KOPT-K1 (cell line): ENCODE measurements around the gene SLC66A1.

ENCODE experiments used
- H3K27ac ChIP-seq: fragments of 200-600 bp; sonication (generic); 2 replicates; pipeline ENCODE4 v1.5.1; 2016; ENCODE audit warnings: antibody characterized with exemption, mild to moderate bottlenecking, low read depth, low read length; ENCODE audit not compliant: poor library complexity, severe bottlenecking
- H3K36me3 ChIP-seq: fragments of 200-600 bp; sonication (generic); 2 replicates; pipeline ENCODE4 v1.5.1; 2017; ENCODE audit warnings: antibody characterized with exemption, mild to moderate bottlenecking, low read length, moderate library complexity; ENCODE audit not compliant: insufficient read depth
- H3K9me3 ChIP-seq: fragments of 200-600 bp; sonication (generic); 2 replicates; pipeline ENCODE4 v1.5.1; 2017; ENCODE audit warnings: antibody characterized with exemption, low read length, mild to moderate bottlenecking; ENCODE audit not compliant: insufficient read depth, poor library complexity, severe bottlenecking

Gene SLC66A1

GRCh38 chr1:19352839-19353238, 40.7 kb downstream of the SLC66A1 start:
- Histone ChIP-seq H3K36me3 (peaks cover 90% of the 10 kb centered on the region), H3K9me3 (no peaks in the 10 kb centered on the region), H3K27ac (no peak overlapping the region)

DNA sequence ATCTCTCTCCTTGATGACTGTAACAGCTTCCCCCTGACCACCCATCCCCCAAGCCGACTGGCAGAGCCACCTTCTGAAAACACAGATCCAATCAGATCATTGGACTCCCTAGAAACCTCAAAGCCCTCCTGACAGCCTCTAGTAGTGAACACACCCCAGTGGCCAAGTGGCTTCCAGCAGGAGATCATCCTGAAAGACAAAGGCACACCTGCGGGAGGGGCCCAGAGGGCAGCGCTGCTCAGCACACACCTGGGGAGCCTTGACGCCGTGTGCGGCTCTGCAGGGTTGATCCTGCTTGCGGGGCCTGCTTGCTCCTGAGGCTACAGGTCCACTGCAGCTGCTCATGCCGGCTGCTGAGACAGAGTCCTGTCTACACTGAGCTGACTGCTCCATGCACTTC, 41.5 kb downstream of the SLC66A1 start:
- peaks cover 86% of the 10 kb centered on the region for H3K36me3 ChIP-seq

DNA sequence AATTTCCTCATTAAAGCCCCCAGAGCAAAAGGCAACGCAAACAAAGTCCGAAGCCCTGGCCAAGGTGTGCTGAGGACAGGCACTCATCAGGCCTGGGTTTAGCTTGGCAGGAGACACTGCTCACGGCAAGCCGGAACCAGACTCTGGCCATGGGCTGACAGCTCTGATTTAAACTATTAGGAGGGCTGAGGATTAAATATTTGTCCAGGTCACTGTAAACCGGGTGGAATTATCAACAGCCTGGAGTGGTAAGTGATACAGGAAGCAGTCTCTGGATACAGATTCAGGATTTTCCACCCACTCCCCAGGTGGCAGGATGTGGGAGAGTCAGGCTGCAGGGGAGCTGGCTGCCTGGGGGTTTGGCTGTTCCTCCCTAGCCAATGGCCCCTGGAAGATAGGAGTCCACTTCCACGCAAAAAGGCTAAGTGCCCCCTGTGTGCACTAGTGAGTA, 42.4 kb downstream of the SLC66A1 start:
- Histone ChIP-seq H3K36me3 (peaks cover 79% of the 10 kb centered on the region), H3K27ac (no peak overlapping the region), H3K9me3 (no peaks in the 10 kb centered on the region)

More for the DNA sequence above, 41.5 kb downstream of the SLC66A1 start:
- Histone ChIP-seq H3K27ac (no peak overlapping the region), H3K9me3 (no peaks in the 10 kb centered on the region)

- Histone ChIP-seq H3K9me3 (no peaks in the 10 kb centered on the region), H3K27ac (no peak overlapping the region), H3K36me3 (peaks cover 71% of the 10 kb centered on the region)
Observed at GRCh38 chr1:19356266-19356665, 44.1 kb downstream of the SLC66A1 start.

DNA sequence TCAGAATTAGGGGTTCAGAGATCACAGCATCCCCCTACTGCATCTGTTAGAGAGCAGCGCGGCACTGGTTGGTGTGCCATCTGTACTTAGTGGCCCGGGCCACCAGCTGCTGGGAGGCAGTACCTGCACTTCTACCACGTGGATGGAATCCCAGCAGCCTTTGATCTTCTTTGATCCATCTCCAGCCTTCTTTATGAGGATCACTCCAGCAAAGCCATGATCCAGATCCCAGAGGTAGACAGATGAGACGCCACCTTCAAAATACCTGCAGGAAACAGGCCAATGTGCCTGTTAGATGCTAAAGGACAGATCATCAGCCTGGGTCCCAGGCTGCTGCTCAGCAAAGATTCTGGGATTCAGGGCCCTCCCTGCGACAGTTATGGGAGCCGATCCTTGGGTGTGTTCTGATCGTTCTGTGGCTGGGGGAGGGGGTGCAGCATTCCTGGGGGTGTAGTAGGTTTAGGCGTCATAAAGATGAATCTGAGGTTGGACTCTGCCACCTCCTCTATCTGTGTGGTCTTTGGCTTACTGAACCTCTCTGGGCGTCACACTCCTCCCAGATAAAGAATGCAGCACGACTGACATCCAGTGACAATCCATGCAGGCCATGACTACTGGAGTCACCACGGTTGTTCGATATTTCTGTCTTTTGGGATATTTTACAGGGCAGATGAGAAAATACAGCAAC, 45.3 kb downstream of the SLC66A1 start:
- Histone ChIP-seq H3K36me3 (peaks cover 59% of the 10 kb centered on the region), H3K9me3 (no peaks in the 10 kb centered on the region), H3K27ac (no peak overlapping the region)

- Histone ChIP-seq H3K9me3 (no peaks in the 10 kb centered on the region), H3K36me3 (peaks cover 46% of the 10 kb centered on the region), H3K27ac (no peak overlapping the region)
Observed at GRCh38 chr1:19358710-19359109, 46.6 kb downstream of the SLC66A1 start.

GRCh38 chr1:19359357-19359756, 47.2 kb downstream of the SLC66A1 start:
- no peaks in the 10 kb centered on the region for H3K9me3 ChIP-seq
- peaks cover 40% of the 10 kb centered on the region for H3K36me3 ChIP-seq
- H3K27ac ChIP-seq = no peak overlapping the region

DNA sequence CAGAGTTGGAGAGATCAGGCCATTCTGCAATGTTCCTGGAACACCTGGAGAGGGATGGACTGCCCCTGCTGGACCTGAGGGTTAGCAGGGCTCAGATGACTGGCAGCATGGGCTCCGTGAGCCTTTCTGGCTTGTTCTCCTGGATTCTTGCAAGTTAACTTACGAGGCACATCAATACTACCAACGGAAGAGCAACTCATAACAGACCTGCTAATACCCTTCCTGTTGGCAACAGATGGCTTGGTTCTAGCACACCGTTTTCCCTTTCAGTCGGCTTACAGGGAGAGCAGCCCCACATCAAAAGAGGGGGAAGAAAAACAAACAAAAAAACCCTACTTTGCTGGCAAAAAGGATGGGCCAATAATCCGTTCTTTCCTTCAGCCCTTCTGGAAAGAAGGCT, 47.9 kb downstream of the SLC66A1 start:
- Histone ChIP-seq H3K36me3 (peaks cover 40% of the 10 kb centered on the region), H3K9me3 (no peaks in the 10 kb centered on the region), H3K27ac (no peak overlapping the region)

DNA sequence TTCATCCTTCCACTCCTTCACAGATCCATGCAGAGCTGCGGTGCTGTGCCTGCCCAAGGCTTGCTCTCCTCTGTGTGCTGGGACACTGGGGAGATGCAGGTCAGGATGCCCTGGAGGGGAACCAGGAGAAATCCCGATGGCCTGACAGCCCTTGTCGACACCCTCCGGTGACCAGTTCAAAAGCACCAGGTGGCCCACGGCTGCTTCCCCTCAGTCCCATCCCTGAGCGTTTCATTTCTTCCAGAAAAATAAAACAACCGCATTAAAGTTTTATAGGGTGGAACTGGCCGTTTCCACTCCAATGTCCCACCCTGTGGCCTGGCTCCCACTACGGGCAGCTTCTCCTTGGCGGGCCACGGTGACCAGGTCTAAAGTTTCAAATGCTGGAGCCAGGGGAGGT, 48.3 kb downstream of the SLC66A1 start:
- H3K27ac ChIP-seq = no peak overlapping the region
- H3K9me3 ChIP-seq = no peaks in the 10 kb centered on the region
- H3K36me3 ChIP-seq = peaks cover 40% of the 10 kb centered on the region

DNA sequence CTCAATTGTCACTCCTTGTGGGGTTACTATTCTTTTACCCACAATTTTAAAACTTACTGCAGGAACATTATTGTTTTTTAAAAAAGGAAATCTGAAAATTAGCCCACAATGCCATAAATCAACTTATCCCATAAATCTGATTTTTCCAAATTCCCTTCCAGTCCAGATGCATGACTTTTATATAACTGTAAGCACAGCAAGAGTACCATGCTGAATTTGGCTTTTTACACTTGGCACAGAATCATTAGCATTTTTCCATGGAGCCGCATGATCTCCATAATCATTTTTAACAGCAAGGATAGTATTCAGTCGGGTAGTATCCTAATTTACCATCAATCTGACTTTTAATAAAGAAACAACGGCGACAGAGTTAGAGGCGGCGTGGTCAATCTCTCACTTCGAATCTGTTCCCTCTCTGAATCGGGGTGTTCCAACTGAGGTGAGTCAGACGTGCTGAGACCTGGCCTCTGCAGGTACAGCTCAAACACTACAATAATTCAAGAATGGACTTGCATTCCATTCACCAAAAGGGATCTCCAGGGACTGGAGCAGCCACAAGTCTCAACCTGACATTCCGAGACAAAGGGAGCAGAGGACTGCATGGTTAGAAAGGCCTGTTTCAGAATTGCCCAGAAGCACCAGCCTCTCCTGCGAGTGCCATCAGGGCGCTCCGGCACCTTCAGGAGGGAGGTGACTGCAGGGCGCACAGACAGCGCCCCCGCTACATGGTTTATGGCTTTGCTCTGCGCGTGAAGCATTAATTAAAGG, 48.9 kb downstream of the SLC66A1 start:
- Histone ChIP-seq H3K36me3 (peaks cover 36% of the 10 kb centered on the region), H3K27ac (no peak overlapping the region), H3K9me3 (no peaks in the 10 kb centered on the region)

GRCh38 chr1:19361611-19362147, 49.6 kb downstream of the SLC66A1 start:
- Histone ChIP-seq H3K9me3 (no peaks in the 10 kb centered on the region), H3K27ac (no peak overlapping the region)

GRCh38 chr1:19363536-19364152, 51.5 kb downstream of the SLC66A1 start:
- Histone ChIP-seq H3K9me3 (no peaks in the 10 kb centered on the region), H3K36me3 (peaks cover 19% of the 10 kb centered on the region; the same call in 1 of the 2 replicates), H3K27ac (no peak overlapping the region)

More at GRCh38 chr1:19361611-19362147, 49.6 kb downstream of the SLC66A1 start:
- peaks cover 30% of the 10 kb centered on the region; the same call in 1 of the 2 replicates for H3K36me3 ChIP-seq

DNA sequence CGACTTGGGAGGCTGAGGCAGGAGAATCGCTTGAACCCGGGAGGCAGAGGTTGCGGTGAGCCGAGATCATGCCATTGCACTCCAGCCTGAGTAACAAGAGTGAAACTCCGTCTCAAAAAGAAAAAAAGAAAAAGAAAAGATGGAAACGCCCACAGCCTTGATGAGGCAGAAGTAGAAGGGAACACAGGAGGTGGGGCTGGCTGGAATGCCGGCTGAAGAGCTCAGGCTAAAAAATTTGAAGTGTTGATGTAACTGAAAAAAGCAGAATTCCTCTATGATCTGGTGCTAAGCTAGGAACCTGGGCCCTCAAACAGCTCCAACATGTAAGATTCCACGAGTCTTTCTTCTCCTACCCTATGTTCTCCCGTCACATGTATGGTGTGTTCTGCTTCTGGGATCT, 53.6 kb downstream of the SLC66A1 start:
- Histone ChIP-seq H3K27ac (no peak overlapping the region), H3K9me3 (no peaks in the 10 kb centered on the region), H3K36me3 (peaks cover 19% of the 10 kb centered on the region; the same call in 1 of the 2 replicates)

GRCh38 chr1:19366599-19367536, 54.7 kb downstream of the SLC66A1 start:
- no peak overlapping the region for H3K27ac ChIP-seq
- no peaks in the 10 kb centered on the region for H3K9me3 ChIP-seq
- peaks cover 19% of the 10 kb centered on the region; the same call in 1 of the 2 replicates for H3K36me3 ChIP-seq
